Measurements from ENCODE around the gene ASGR1. TPM values are rescaled to one million over a fixed set of nuclear protein-coding genes. Genes with fewer than 3 reads are reported as not detected.

Gene ASGR1
- total and polyA plus RNA-seq, 4 donors: 127 to 728 (median 471) TPM

Small RNA genes lying within 50 kb of the gene (small RNA-seq; reads per million reads assigned to genes)
- gene AC120057.4 (not detected), gene MIR324 (14.3 reads per million, percentile 95 among the genes with 10 or more reads in this experiment)

Other genes with a start within 250 kb of the ASGR1 start
- 1 to 10 TPM in 1 of 2 donors, not detected in 1; 3.1 TPM for gene ALOX12, start 183.3 kb downstream of the ASGR1 start, total RNA-seq
- under 1 TPM; 0.03 to 0.24 TPM for gene ALOX12, start 183.3 kb downstream of the ASGR1 start, polyA plus RNA-seq
- gene RNASEK, start 166.7 kb downstream of the ASGR1 start, total RNA-seq: 10 to 100 TPM; 13.5 to 65.5 TPM
- gene RNASEK, start 166.7 kb downstream of the ASGR1 start, polyA plus RNA-seq: 100 to 1,000 TPM; 196 to 384 TPM
- gene BCL6B, start 156.3 kb downstream of the ASGR1 start, total RNA-seq: 1 to 10 TPM; 1.1 to 5.7 TPM
- 1 to 10 TPM; 1.7 to 1.8 TPM for gene BCL6B, start 156.3 kb downstream of the ASGR1 start, polyA plus RNA-seq
- 10 to 100 TPM in 1 of 2 donors, 1 to 10 TPM in 1; 2.3 to 26.6 TPM for gene SLC16A13, start 143.4 kb downstream of the ASGR1 start, total RNA-seq
- gene SLC16A13, start 143.4 kb downstream of the ASGR1 start, polyA plus RNA-seq: 10 to 100 TPM; 33.3 to 43.2 TPM
- gene SLC16A11, start 135.3 kb downstream of the ASGR1 start, total RNA-seq: 1 to 10 TPM; 1.7 to 3.3 TPM
- 1 to 10 TPM; 3.0 to 8.2 TPM for gene SLC16A11, start 135.3 kb downstream of the ASGR1 start, polyA plus RNA-seq
- 1 to 10 TPM; 3.1 to 3.8 TPM for gene CLEC10A, start 99.1 kb downstream of the ASGR1 start, total RNA-seq
- gene CLEC10A, start 99.1 kb downstream of the ASGR1 start, polyA plus RNA-seq: 1 to 10 TPM; 1.4 to 4.0 TPM
- 100 to 1,000 TPM; 188 to 336 TPM for gene ASGR2, start 64.5 kb downstream of the ASGR1 start, total RNA-seq
- gene ASGR2, start 64.5 kb downstream of the ASGR1 start, polyA plus RNA-seq: 100 to 1,000 TPM; 650 to 657 TPM
- 1 to 10 TPM; 2.1 to 5.7 TPM for gene DLG4, start 40.5 kb upstream of the ASGR1 start, total RNA-seq
- gene DLG4, start 40.5 kb upstream of the ASGR1 start, polyA plus RNA-seq: 1 to 10 TPM in 1 of 2 donors, under 1 TPM in 1; 0.40 to 1.6 TPM
- 1,000 to 10,000 TPM in 1 of 2 donors, 100 to 1,000 TPM in 1; 185 to 1,110 TPM for gene ACADVL, start 40.6 kb upstream of the ASGR1 start, total RNA-seq
- gene ACADVL, start 40.6 kb upstream of the ASGR1 start, polyA plus RNA-seq: 1,000 to 10,000 TPM; 1,107 to 1,301 TPM
- gene DVL2, start 55.1 kb upstream of the ASGR1 start, total RNA-seq: 10 to 100 TPM; 16.7 to 24.5 TPM
- gene DVL2, start 55.1 kb upstream of the ASGR1 start, polyA plus RNA-seq: 1 to 10 TPM; 3.4 to 5.9 TPM
- gene PHF23, start 60.1 kb upstream of the ASGR1 start, total RNA-seq: 10 to 100 TPM; 14.6 to 15.8 TPM
- gene PHF23, start 60.1 kb upstream of the ASGR1 start, polyA plus RNA-seq: 10 to 100 TPM; 14.0 to 18.3 TPM
- gene GABARAP, start 63.1 kb upstream of the ASGR1 start, total RNA-seq: 10 to 100 TPM; 74.4 to 88.4 TPM
- 100 to 1,000 TPM; 322 to 489 TPM for gene GABARAP, start 63.1 kb upstream of the ASGR1 start, polyA plus RNA-seq
- gene CTDNEP1, start 72.4 kb upstream of the ASGR1 start, total RNA-seq: 10 to 100 TPM; 15.2 to 21.9 TPM
- 10 to 100 TPM; 11.0 to 28.6 TPM for gene CTDNEP1, start 72.4 kb upstream of the ASGR1 start, polyA plus RNA-seq
- gene ELP5, start 72.8 kb upstream of the ASGR1 start, total RNA-seq: 10 to 100 TPM; 19.3 to 24.1 TPM
- gene ELP5, start 72.8 kb upstream of the ASGR1 start, polyA plus RNA-seq: 10 to 100 TPM; 29.1 to 38.4 TPM
- 10 to 100 TPM in 1 of 2 donors, 1 to 10 TPM in 1; 3.0 to 20.2 TPM for gene CLDN7, start 83.1 kb upstream of the ASGR1 start, total RNA-seq
- gene CLDN7, start 83.1 kb upstream of the ASGR1 start, polyA plus RNA-seq: 10 to 100 TPM; 19.1 to 35.0 TPM
- 10 to 100 TPM in 1 of 2 donors, 1 to 10 TPM in 1; 1.2 to 10.6 TPM for gene SLC2A4, start 102.3 kb upstream of the ASGR1 start, total RNA-seq
- gene SLC2A4, start 102.3 kb upstream of the ASGR1 start, polyA plus RNA-seq: 1 to 10 TPM in 1 of 2 donors, under 1 TPM in 1; 0.42 to 1.9 TPM
- under 1 TPM; 0.61 to 0.75 TPM for gene YBX2, start 115.3 kb upstream of the ASGR1 start, total RNA-seq
- under 1 TPM; 0.33 to 0.53 TPM for gene YBX2, start 115.3 kb upstream of the ASGR1 start, polyA plus RNA-seq
- gene EIF5A, start 128.3 kb upstream of the ASGR1 start, total RNA-seq: 100 to 1,000 TPM; 179 to 206 TPM
- 100 to 1,000 TPM; 399 to 506 TPM for gene EIF5A, start 128.3 kb upstream of the ASGR1 start, polyA plus RNA-seq
- gene GPS2, start 136.0 kb upstream of the ASGR1 start, total RNA-seq: 10 to 100 TPM; 20.8 TPM
- 10 to 100 TPM; 24.7 to 43.1 TPM for gene GPS2, start 136.0 kb upstream of the ASGR1 start, polyA plus RNA-seq
- 10 to 100 TPM in 1 of 2 donors, 1 to 10 TPM in 1; 8.1 to 14.2 TPM for gene NEURL4, start 150.0 kb upstream of the ASGR1 start, total RNA-seq
- gene NEURL4, start 150.0 kb upstream of the ASGR1 start, polyA plus RNA-seq: 1 to 10 TPM in 1 of 2 donors, under 1 TPM in 1; 0.76 to 6.6 TPM
- 1 to 10 TPM; 4.9 to 7.4 TPM for gene ACAP1, start 157.2 kb upstream of the ASGR1 start, total RNA-seq
- 1 to 10 TPM; 1.1 to 4.5 TPM for gene ACAP1, start 157.2 kb upstream of the ASGR1 start, polyA plus RNA-seq
- gene KCTD11, start 172.8 kb upstream of the ASGR1 start, total RNA-seq: 1 to 10 TPM in 1 of 2 donors, under 1 TPM in 1; 0.89 to 2.0 TPM
- gene KCTD11, start 172.8 kb upstream of the ASGR1 start, polyA plus RNA-seq: 1 to 10 TPM in 1 of 2 donors, under 1 TPM in 1; 0.39 to 3.5 TPM
- not detected for gene TMEM95, start 175.8 kb upstream of the ASGR1 start, total RNA-seq
- not detected for gene TMEM95, start 175.8 kb upstream of the ASGR1 start, polyA plus RNA-seq
- gene TNK1, start 201.7 kb upstream of the ASGR1 start, total RNA-seq: 1 to 10 TPM in 1 of 2 donors, under 1 TPM in 1; 0.05 to 3.2 TPM
- gene TNK1, start 201.7 kb upstream of the ASGR1 start, polyA plus RNA-seq: 1 to 10 TPM; 1.9 to 3.5 TPM
- gene PLSCR3, start 215.2 kb upstream of the ASGR1 start, total RNA-seq: 1 to 10 TPM; 2.8 to 4.2 TPM
- gene PLSCR3, start 215.2 kb upstream of the ASGR1 start, polyA plus RNA-seq: 10 to 100 TPM in 1 of 2 donors, 1 to 10 TPM in 1; 4.0 to 10.9 TPM
- 100 to 1,000 TPM in 1 of 2 donors, 10 to 100 TPM in 1; 30.0 to 130 TPM for gene TMEM256, start 224.7 kb upstream of the ASGR1 start, total RNA-seq
- 10 to 100 TPM; 95.6 to 99.8 TPM for gene TMEM256, start 224.7 kb upstream of the ASGR1 start, polyA plus RNA-seq
- gene NLGN2, start 228.5 kb upstream of the ASGR1 start, total RNA-seq: 1 to 10 TPM in 1 of 2 donors, under 1 TPM in 1; 0.47 to 1.3 TPM
- 1 to 10 TPM in 1 of 2 donors, under 1 TPM in 1; 0.24 to 2.4 TPM for gene NLGN2, start 228.5 kb upstream of the ASGR1 start, polyA plus RNA-seq
- gene SPEM1, start 241.0 kb upstream of the ASGR1 start, total RNA-seq: not detected
- gene SPEM1, start 241.0 kb upstream of the ASGR1 start, polyA plus RNA-seq: not detected
- gene SPEM2, start 246.2 kb upstream of the ASGR1 start, total RNA-seq: not detected
- gene SPEM2, start 246.2 kb upstream of the ASGR1 start, polyA plus RNA-seq: not detected
- gene SPEM3, start 249.5 kb upstream of the ASGR1 start, total RNA-seq: not detected
- not detected for gene SPEM3, start 249.5 kb upstream of the ASGR1 start, polyA plus RNA-seq